Hematopoietic multipotent progenitor cell treated with erythropoietin and hydrocortisone succinate and interleukin-3 and kit ligand, for 8 days (in vitro differentiated cells): ENCODE measurements around the gene KRT80.

ENCODE experiments used
- DNase-seq: peaks from one replicate; pipeline ENCODE4 v3.0.0-alpha.2; 2015

The KRT80 gene

GRCh38 chr12:52126605-52127578 lies 64.9 kb downstream of the KRT80 start:
- no peak for DNase-seq

GRCh38 chr12:52126050-52126604 lies 65.7 kb downstream of the KRT80 start:
- no peak for DNase-seq

- no peak for DNase-seq
Measured at GRCh38 chr12:52125476-52125900, 66.3 kb downstream of the KRT80 start.

- DNase-seq: no peak
Measured at GRCh38 chr12:52123487-52124186, 68.2 kb downstream of the KRT80 start.

GRCh38 chr12:52122904-52123303 lies 68.9 kb downstream of the KRT80 start:
- DNase-seq: no peak

- no peak for DNase-seq
Measured at GRCh38 chr12:52122540-52122871, 69.3 kb downstream of the KRT80 start.

GRCh38 chr12:52121824-52122539 lies 69.8 kb downstream of the KRT80 start:
- DNase-seq: peak; percentile 43

- no peak for DNase-seq
Measured at GRCh38 chr12:52120951-52121823, 70.6 kb downstream of the KRT80 start.

- peak; percentile 41 for DNase-seq
Measured at GRCh38 chr12:52119398-52120254, 72.2 kb downstream of the KRT80 start.
